Activated effector memory CD4-positive, alpha-beta T cell treated with anti-CD3 and anti-CD28 coated beads, Interleukin-2, amount 50 U/mL, for 16 hours (primary cell): ENCODE results near the gene DIP2C.
"Not testable (repeated sequence)": the region's sequence is repeated elsewhere in the genome, so short reads cannot be mapped to it uniquely, and the experiment has no call there.

ENCODE experiments used
- DNase-seq: peaks from one replicate; pipeline ENCODE4 v3.0.0-alpha.2; 2020

The DIP2C gene

GRCh38 chr10:435397-435796 is 254.1 kb downstream of the DIP2C start:
- no peak for DNase-seq

- no peak for DNase-seq
Measured at GRCh38 chr10:429696-430095, 259.8 kb downstream of the DIP2C start.

- DNase-seq, result no peak
Measured at GRCh38 chr10:427761-428519, 261.5 kb downstream of the DIP2C start.

- not testable (repeated sequence) for DNase-seq
Measured at GRCh38 chr10:425365-425764, 264.1 kb downstream of the DIP2C start.

- DNase-seq, result not testable (repeated sequence)
Measured at GRCh38 chr10:424724-425123, 264.7 kb downstream of the DIP2C start.

- DNase-seq, result no peak
Measured at GRCh38 chr10:423178-423577, 266.3 kb downstream of the DIP2C start.

- no peak for DNase-seq
Measured at GRCh38 chr10:422675-423074, 266.8 kb downstream of the DIP2C start.

GRCh38 chr10:422241-422640 is 267.2 kb downstream of the DIP2C start:
- no peak for DNase-seq

- no peak for DNase-seq
Measured at GRCh38 chr10:421170-421569, 268.3 kb downstream of the DIP2C start.

- DNase-seq, result no peak
Measured at GRCh38 chr10:420154-421121, 269.0 kb downstream of the DIP2C start.

- DNase-seq, result no peak
Measured at GRCh38 chr10:418894-419293, 270.6 kb downstream of the DIP2C start.

GRCh38 chr10:418226-418625 is 271.2 kb downstream of the DIP2C start:
- DNase-seq, result no peak

- DNase-seq, result no peak
Measured at GRCh38 chr10:416091-416515, 273.4 kb downstream of the DIP2C start.

- no peak for DNase-seq
Measured at GRCh38 chr10:413662-414071, 275.8 kb downstream of the DIP2C start.

- DNase-seq, result no peak
Measured at GRCh38 chr10:412109-412508, 277.4 kb downstream of the DIP2C start.

GRCh38 chr10:411603-412002 is 277.9 kb downstream of the DIP2C start:
- no peak for DNase-seq

- no peak for DNase-seq
Measured at GRCh38 chr10:409408-410040, 279.9 kb downstream of the DIP2C start.

- DNase-seq, result no peak
Measured at GRCh38 chr10:408236-408635, 281.2 kb downstream of the DIP2C start.

- no peak for DNase-seq
Measured at GRCh38 chr10:406976-407375, 282.5 kb downstream of the DIP2C start.

- DNase-seq, result no peak
Measured at GRCh38 chr10:405648-406047, 283.8 kb downstream of the DIP2C start.

- DNase-seq, result no peak
Measured at GRCh38 chr10:404991-405390, 284.5 kb downstream of the DIP2C start.

GRCh38 chr10:404346-404745 is 285.1 kb downstream of the DIP2C start:
- no peak for DNase-seq

- DNase-seq, result no peak
Measured at GRCh38 chr10:398954-399353, 290.5 kb downstream of the DIP2C start.
